Measurements from ENCODE around the gene ATP6V0D1.

Gene ATP6V0D1

GRCh38 chr16:67451061-67451703 lies 29.8 kb downstream of the ATP6V0D1 start:
- H3K27me3 ChIP-seq (ENCODE audit: control insufficient read depth, insufficient read depth, low read length) = no peaks in the 10 kb centered on the region
- no peak overlapping the region for H3K9ac ChIP-seq (ENCODE audit: low read depth, low read length)
- H3K36me3 ChIP-seq (ENCODE audit: control insufficient read depth, insufficient read depth, low read length) = peaks cover 9% of the 10 kb centered on the region; the same call in 1 of the 2 replicates
- no peak overlapping the region for H3K27ac ChIP-seq (ENCODE audit: low read depth, low read length)
- no peaks in the 10 kb centered on the region for H3K4me1 ChIP-seq (ENCODE audit: control insufficient read depth, insufficient read depth, low read length)
- H3K9me3 ChIP-seq (ENCODE audit: control insufficient read depth, insufficient read depth, low read length) = no peaks in the 10 kb centered on the region
- H3K4me3 ChIP-seq (ENCODE audit: low read depth, low read length) = no peak overlapping the region

GRCh38 chr16:67449739-67450138 lies 31.2 kb downstream of the ATP6V0D1 start:
- Histone ChIP-seq H3K9ac (ENCODE audit: low read depth, low read length) (no peak overlapping the region), H3K4me1 (ENCODE audit: control insufficient read depth, insufficient read depth, low read length) (no peaks in the 10 kb centered on the region), H3K9me3 (ENCODE audit: control insufficient read depth, insufficient read depth, low read length) (no peaks in the 10 kb centered on the region), H3K27me3 (ENCODE audit: control insufficient read depth, insufficient read depth, low read length) (no peaks in the 10 kb centered on the region), H3K36me3 (ENCODE audit: control insufficient read depth, insufficient read depth, low read length) (peaks cover 9% of the 10 kb centered on the region; the same call in 1 of the 2 replicates), H3K4me3 (ENCODE audit: low read depth, low read length) (no peak overlapping the region), H3K27ac (ENCODE audit: low read depth, low read length) (no peak overlapping the region)

GRCh38 chr16:67449336-67449735 lies 31.6 kb downstream of the ATP6V0D1 start:
- H3K4me3 ChIP-seq (ENCODE audit: low read depth, low read length) = no peak overlapping the region
- H3K9ac ChIP-seq (ENCODE audit: low read depth, low read length) = no peak overlapping the region

GRCh38 chr16:67448580-67448979 lies 32.4 kb downstream of the ATP6V0D1 start:
- Histone ChIP-seq H3K4me3 (ENCODE audit: low read depth, low read length) (no peak overlapping the region), H3K4me1 (ENCODE audit: control insufficient read depth, insufficient read depth, low read length) (no peaks in the 10 kb centered on the region; the same call in 1 of the 2 replicates), H3K27me3 (ENCODE audit: control insufficient read depth, insufficient read depth, low read length) (no peaks in the 10 kb centered on the region), H3K9ac (ENCODE audit: low read depth, low read length) (no peak overlapping the region), H3K9me3 (ENCODE audit: control insufficient read depth, insufficient read depth, low read length) (no peaks in the 10 kb centered on the region), H3K36me3 (ENCODE audit: control insufficient read depth, insufficient read depth, low read length) (peaks cover 9% of the 10 kb centered on the region; the same call in 1 of the 2 replicates), H3K27ac (ENCODE audit: low read depth, low read length) (no peak overlapping the region)

More at GRCh38 chr16:67449336-67449735, 31.6 kb downstream of the ATP6V0D1 start:
- Histone ChIP-seq H3K4me1 (ENCODE audit: control insufficient read depth, insufficient read depth, low read length) (no peaks in the 10 kb centered on the region; the same call in 1 of the 2 replicates), H3K27me3 (ENCODE audit: control insufficient read depth, insufficient read depth, low read length) (no peaks in the 10 kb centered on the region), H3K9me3 (ENCODE audit: control insufficient read depth, insufficient read depth, low read length) (no peaks in the 10 kb centered on the region), H3K27ac (ENCODE audit: low read depth, low read length) (no peak overlapping the region), H3K36me3 (ENCODE audit: control insufficient read depth, insufficient read depth, low read length) (peaks cover 9% of the 10 kb centered on the region; the same call in 1 of the 2 replicates)

GRCh38 chr16:67447508-67448076 lies 33.4 kb downstream of the ATP6V0D1 start:
- Histone ChIP-seq H3K36me3 (ENCODE audit: control insufficient read depth, insufficient read depth, low read length) (peaks cover 6% of the 10 kb centered on the region; the same call in 1 of the 2 replicates), H3K27me3 (ENCODE audit: control insufficient read depth, insufficient read depth, low read length) (no peaks in the 10 kb centered on the region), H3K9me3 (ENCODE audit: control insufficient read depth, insufficient read depth, low read length) (no peaks in the 10 kb centered on the region), H3K27ac (ENCODE audit: low read depth, low read length) (no peak overlapping the region), H3K4me1 (ENCODE audit: control insufficient read depth, insufficient read depth, low read length) (no peaks in the 10 kb centered on the region; the same call in 1 of the 2 replicates), H3K9ac (ENCODE audit: low read depth, low read length) (no peak overlapping the region), H3K4me3 (ENCODE audit: low read depth, low read length) (no peak overlapping the region)

- peaks cover 5% of the 10 kb centered on the region; the same call in 1 of the 2 replicates for H3K36me3 ChIP-seq (ENCODE audit: control insufficient read depth, insufficient read depth, low read length)
- H3K9me3 ChIP-seq (ENCODE audit: control insufficient read depth, insufficient read depth, low read length) = no peaks in the 10 kb centered on the region
- H3K27ac ChIP-seq (ENCODE audit: low read depth, low read length) = no peak overlapping the region
- no peaks in the 10 kb centered on the region for H3K27me3 ChIP-seq (ENCODE audit: control insufficient read depth, insufficient read depth, low read length)
- H3K4me3 ChIP-seq (ENCODE audit: low read depth, low read length) = no peak overlapping the region
- H3K4me1 ChIP-seq (ENCODE audit: control insufficient read depth, insufficient read depth, low read length) = no peaks in the 10 kb centered on the region; the same call in 1 of the 2 replicates
- no peak overlapping the region for H3K9ac ChIP-seq (ENCODE audit: low read depth, low read length)
Observed at GRCh38 chr16:67446968-67447507, 33.9 kb downstream of the ATP6V0D1 start.

- H3K4me3 ChIP-seq (ENCODE audit: low read depth, low read length) = no peak overlapping the region
- no peak overlapping the region for H3K9ac ChIP-seq (ENCODE audit: low read depth, low read length)
- H3K4me1 ChIP-seq (ENCODE audit: control insufficient read depth, insufficient read depth, low read length) = no peaks in the 10 kb centered on the region; the same call in 1 of the 2 replicates
- no peak overlapping the region for H3K27ac ChIP-seq (ENCODE audit: low read depth, low read length)
- no peaks in the 10 kb centered on the region for H3K27me3 ChIP-seq (ENCODE audit: control insufficient read depth, insufficient read depth, low read length)
- no peaks in the 10 kb centered on the region; the same call in 1 of the 2 replicates for H3K36me3 ChIP-seq (ENCODE audit: control insufficient read depth, insufficient read depth, low read length)
- no peaks in the 10 kb centered on the region for H3K9me3 ChIP-seq (ENCODE audit: control insufficient read depth, insufficient read depth, low read length)
Observed at GRCh38 chr16:67445913-67446907, 34.7 kb downstream of the ATP6V0D1 start.

- H3K9ac ChIP-seq (ENCODE audit: low read depth, low read length) = no peak overlapping the region
- H3K4me1 ChIP-seq (ENCODE audit: control insufficient read depth, insufficient read depth, low read length) = no peaks in the 10 kb centered on the region; the same call in 1 of the 2 replicates
- H3K27ac ChIP-seq (ENCODE audit: low read depth, low read length) = no peak overlapping the region
- H3K4me3 ChIP-seq (ENCODE audit: low read depth, low read length) = no peak overlapping the region
- H3K36me3 ChIP-seq (ENCODE audit: control insufficient read depth, insufficient read depth, low read length) = no peaks in the 10 kb centered on the region; the same call in 1 of the 2 replicates
- H3K27me3 ChIP-seq (ENCODE audit: control insufficient read depth, insufficient read depth, low read length) = no peaks in the 10 kb centered on the region
- no peaks in the 10 kb centered on the region for H3K9me3 ChIP-seq (ENCODE audit: control insufficient read depth, insufficient read depth, low read length)
Observed at GRCh38 chr16:67445441-67445912, 35.5 kb downstream of the ATP6V0D1 start.

- Histone ChIP-seq H3K9ac (ENCODE audit: low read depth, low read length) (no peak overlapping the region), H3K4me1 (ENCODE audit: control insufficient read depth, insufficient read depth, low read length) (no peaks in the 10 kb centered on the region; the same call in 1 of the 2 replicates), H3K4me3 (ENCODE audit: low read depth, low read length) (no peak overlapping the region), H3K9me3 (ENCODE audit: control insufficient read depth, insufficient read depth, low read length) (no peaks in the 10 kb centered on the region), H3K36me3 (ENCODE audit: control insufficient read depth, insufficient read depth, low read length) (no peaks in the 10 kb centered on the region; the same call in 1 of the 2 replicates), H3K27ac (ENCODE audit: low read depth, low read length) (no peak overlapping the region), H3K27me3 (ENCODE audit: control insufficient read depth, insufficient read depth, low read length) (no peaks in the 10 kb centered on the region)
Observed at GRCh38 chr16:67445126-67445426, 35.9 kb downstream of the ATP6V0D1 start.

GRCh38 chr16:67444259-67445125 lies 36.5 kb downstream of the ATP6V0D1 start:
- H3K9ac ChIP-seq (ENCODE audit: low read depth, low read length) = no peak overlapping the region
- no peaks in the 10 kb centered on the region for H3K9me3 ChIP-seq (ENCODE audit: control insufficient read depth, insufficient read depth, low read length)
- no peak overlapping the region for H3K4me3 ChIP-seq (ENCODE audit: low read depth, low read length)
- no peaks in the 10 kb centered on the region; the same call in 1 of the 2 replicates for H3K36me3 ChIP-seq (ENCODE audit: control insufficient read depth, insufficient read depth, low read length)
- H3K4me1 ChIP-seq (ENCODE audit: control insufficient read depth, insufficient read depth, low read length) = no peaks in the 10 kb centered on the region; the same call in 1 of the 2 replicates
- H3K27ac ChIP-seq (ENCODE audit: low read depth, low read length) = no peak overlapping the region
- no peaks in the 10 kb centered on the region for H3K27me3 ChIP-seq (ENCODE audit: control insufficient read depth, insufficient read depth, low read length)
